HL-60 (cell line): ENCODE measurements around the gene VILL.

Experiments
- DNase-seq, 2 experiments: peaks; one replicate each; pipeline ENCODE4 v3.0.0-alpha.2; 2010 to 2020; ENCODE audit warnings: low read depth in 1 of 2, low spot score in 1 of 2
- H3K27ac ChIP-seq: fragments of 250-450 bp; sonication (Bioruptor Pico); replicated peaks from 2 replicates; pipeline ENCODE4 v1.5.1; 2020; ENCODE audit warnings: mild to moderate bottlenecking, moderate library complexity
- H3K27me3 ChIP-seq: fragments of 250-450 bp; sonication (Bioruptor Pico); 2 replicates; pipeline ENCODE4 v1.5.1; 2021; ENCODE audit warnings: mild to moderate bottlenecking, moderate library complexity; ENCODE audit not compliant: insufficient read depth, poor library complexity, severe bottlenecking
- H3K4me3 ChIP-seq: replicated peaks from 2 replicates; pipeline ENCODE4 v1.5.1; 2011; ENCODE audit warnings: mild to moderate bottlenecking, control low read depth, low read length; ENCODE audit not compliant: insufficient read depth
- CTCF ChIP-seq: IDR thresholded peaks from one replicate; pipeline ENCODE4 v1.5.1; 2011; ENCODE audit warnings: low read length, control low read depth, inconsistent platforms; ENCODE audit not compliant: insufficient read depth
- GABPA ChIP-seq: IDR thresholded peaks from 2 replicates; pipeline ENCODE4 v1.6.1; 2012; ENCODE audit warnings: low read depth
- POLR2AphosphoS5 ChIP-seq: IDR thresholded peaks from 2 replicates; pipeline ENCODE4 v1.6.1; 2012; ENCODE audit warnings: low read depth
- SPI1 ChIP-seq: IDR thresholded peaks from 2 replicates; pipeline ENCODE4 v1.6.1; 2012; ENCODE audit warnings: low read depth, mild to moderate bottlenecking, borderline replicate concordance
- TF ChIP-seq, protein P1 (sequence below): IDR thresholded peaks from 2 replicates; pipeline ENCODE4 v1.6.1; 2012; ENCODE audit warnings: low read depth; ENCODE audit not compliant: insufficient replicate concordance

VILL gene

DNA sequence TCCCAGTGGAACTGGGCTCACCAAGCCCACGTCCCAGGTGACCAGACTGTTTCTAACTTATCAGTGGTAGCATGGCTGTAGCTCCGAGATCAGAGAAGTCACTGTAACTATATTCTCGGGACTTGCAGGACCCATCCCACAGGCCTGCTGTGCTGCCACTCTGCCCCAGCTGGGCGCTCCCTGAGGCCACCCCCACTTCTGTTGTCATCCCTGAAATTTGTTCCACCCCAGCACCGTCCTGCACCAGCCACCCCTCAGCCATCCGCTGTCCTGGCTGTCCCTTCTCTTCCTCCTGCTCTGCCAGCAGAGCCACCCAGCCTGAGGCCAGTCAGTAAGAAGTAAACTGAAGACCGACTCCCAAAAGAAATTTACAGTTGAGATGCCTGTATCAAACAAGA lies 33.0 kb upstream of the VILL start:
- no peak overlapping the region for H3K27ac ChIP-seq

DNA sequence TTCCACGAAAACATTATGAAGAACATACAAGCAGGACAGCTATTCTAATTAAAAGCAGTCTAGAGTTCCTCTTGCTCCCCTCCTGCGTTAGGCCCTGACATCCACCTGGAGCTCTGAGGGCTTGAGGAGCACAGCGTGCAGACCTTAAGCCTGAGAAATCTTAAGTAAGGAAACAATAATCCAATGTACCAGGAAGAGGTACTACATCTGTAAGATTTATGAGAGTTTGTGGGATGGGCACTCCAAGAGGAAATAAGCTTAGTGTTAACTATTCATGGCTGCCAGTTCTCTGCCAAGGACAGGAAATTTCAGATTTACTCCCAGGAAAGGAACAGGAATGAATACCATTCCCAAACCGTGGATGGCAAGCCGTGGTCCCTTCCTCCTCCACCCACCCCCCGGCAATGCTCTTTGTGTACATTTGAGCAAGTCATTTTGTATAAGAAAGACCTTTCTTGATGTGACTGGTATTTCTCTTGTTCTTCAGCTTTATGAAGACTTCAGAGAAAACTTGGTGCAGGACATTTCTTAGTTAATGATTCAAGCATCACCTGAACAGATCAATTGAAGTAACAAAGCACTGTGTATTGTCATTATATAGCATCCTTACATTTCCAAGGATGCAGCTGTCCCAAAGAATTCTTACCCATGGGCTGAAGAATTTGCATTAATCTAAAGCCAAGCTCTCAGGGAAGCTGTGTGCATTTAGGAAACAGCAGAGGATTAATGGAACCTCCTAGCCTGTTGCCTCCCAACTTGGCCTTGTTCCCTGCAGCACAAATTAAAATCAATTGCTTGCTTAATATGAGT lies 28.8 kb upstream of the VILL start:
- DNase-seq = no peak
- Histone ChIP-seq H3K27me3 (no peaks in the 10 kb centered on the region), H3K27ac (no peak overlapping the region), H3K4me3 (no peak overlapping the region)
- TF ChIP-seq POLR2AphosphoS5 (no peak), CTCF (no peak), SPI1 (no peak), GABPA (no peak)
- TF ChIP-seq, protein P1, sequence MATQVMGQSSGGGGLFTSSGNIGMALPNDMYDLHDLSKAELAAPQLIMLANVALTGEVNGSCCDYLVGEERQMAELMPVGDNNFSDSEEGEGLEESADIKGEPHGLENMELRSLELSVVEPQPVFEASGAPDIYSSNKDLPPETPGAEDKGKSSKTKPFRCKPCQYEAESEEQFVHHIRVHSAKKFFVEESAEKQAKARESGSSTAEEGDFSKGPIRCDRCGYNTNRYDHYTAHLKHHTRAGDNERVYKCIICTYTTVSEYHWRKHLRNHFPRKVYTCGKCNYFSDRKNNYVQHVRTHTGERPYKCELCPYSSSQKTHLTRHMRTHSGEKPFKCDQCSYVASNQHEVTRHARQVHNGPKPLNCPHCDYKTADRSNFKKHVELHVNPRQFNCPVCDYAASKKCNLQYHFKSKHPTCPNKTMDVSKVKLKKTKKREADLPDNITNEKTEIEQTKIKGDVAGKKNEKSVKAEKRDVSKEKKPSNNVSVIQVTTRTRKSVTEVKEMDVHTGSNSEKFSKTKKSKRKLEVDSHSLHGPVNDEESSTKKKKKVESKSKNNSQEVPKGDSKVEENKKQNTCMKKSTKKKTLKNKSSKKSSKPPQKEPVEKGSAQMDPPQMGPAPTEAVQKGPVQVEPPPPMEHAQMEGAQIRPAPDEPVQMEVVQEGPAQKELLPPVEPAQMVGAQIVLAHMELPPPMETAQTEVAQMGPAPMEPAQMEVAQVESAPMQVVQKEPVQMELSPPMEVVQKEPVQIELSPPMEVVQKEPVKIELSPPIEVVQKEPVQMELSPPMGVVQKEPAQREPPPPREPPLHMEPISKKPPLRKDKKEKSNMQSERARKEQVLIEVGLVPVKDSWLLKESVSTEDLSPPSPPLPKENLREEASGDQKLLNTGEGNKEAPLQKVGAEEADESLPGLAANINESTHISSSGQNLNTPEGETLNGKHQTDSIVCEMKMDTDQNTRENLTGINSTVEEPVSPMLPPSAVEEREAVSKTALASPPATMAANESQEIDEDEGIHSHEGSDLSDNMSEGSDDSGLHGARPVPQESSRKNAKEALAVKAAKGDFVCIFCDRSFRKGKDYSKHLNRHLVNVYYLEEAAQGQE = no peak

More for the DNA sequence above, 33.0 kb upstream of the VILL start:
- TF ChIP-seq GABPA (no peak), POLR2AphosphoS5 (no peak), CTCF (no peak), SPI1 (no peak)
- TF ChIP-seq, protein P1 = no peak
- H3K27me3 ChIP-seq = no peaks in the 10 kb centered on the region
- no peak overlapping the region for H3K4me3 ChIP-seq
- no peak for DNase-seq

DNA sequence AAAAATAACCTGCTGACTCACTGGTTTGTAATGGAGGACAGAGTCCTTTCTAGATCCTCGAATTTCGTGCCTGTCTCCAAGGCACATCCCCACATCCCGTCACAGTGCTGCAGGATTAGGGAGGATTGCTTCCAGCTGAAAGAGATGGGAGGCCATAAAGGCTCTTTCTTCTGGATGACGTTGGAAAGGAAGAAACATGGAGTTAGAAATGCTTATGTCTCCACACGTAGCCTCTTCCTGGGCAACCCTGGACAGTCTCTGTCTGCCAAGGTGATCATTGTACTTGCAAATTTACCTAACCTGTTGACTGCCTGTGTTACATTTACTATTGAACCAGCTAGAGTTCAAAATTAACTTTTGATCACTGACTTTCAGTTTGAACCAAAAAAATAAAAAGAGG lies 27.6 kb upstream of the VILL start:
- DNase-seq = no peak
- Histone ChIP-seq H3K27me3 (no peaks in the 10 kb centered on the region), H3K4me3 (no peak overlapping the region), H3K27ac (no peak overlapping the region)
- no peak for TF ChIP-seq GABPA
- no peak for TF ChIP-seq POLR2AphosphoS5
- no peak for TF ChIP-seq CTCF
- TF ChIP-seq SPI1 = no peak
- TF ChIP-seq, protein P1 = no peak
